Right cardiac atrium (tissue), 5 donors: ENCODE data around the gene MAP4K1. TPM values are rescaled to one million over a fixed set of nuclear protein-coding genes. Genes with fewer than 3 reads are reported as not detected.
"Not testable (repeated sequence)": the region's sequence is repeated elsewhere in the genome, so short reads cannot be mapped to it uniquely, and the experiment has no call there.

Experiments
- ATAC-seq, 2 donors: fragments of 200-7000 bp; cut with Tn5 transposase; one replicate each; pipeline versions ENCODE4 v1.8.0 to v1.9.1; 2020; ENCODE audit warnings: moderate library complexity in 2 of 2, mild to moderate bottlenecking in 1 of 2
- DNase-seq, 3 donors: peaks; one replicate each; pipeline ENCODE4 v3.0.0-alpha.2; 2020
- H3K27ac ChIP-seq: one replicate; pipeline ENCODE4 v1.5.1; 2013; ENCODE audit warnings: mild to moderate bottlenecking, low read length, control low read depth, moderate library complexity
- H3K27me3 ChIP-seq: one replicate; pipeline ENCODE4 v1.6.1; 2013; ENCODE audit not compliant: control insufficient read depth, insufficient read depth
- H3K4me1 ChIP-seq: one replicate; pipeline ENCODE4 v1.6.1; 2013; ENCODE audit warnings: low read length; ENCODE audit not compliant: control insufficient read depth, insufficient read depth
- H3K4me3 ChIP-seq: one replicate; pipeline ENCODE4 v1.5.1; 2013; ENCODE audit warnings: low read length, control low read depth
- H3K9me3 ChIP-seq: one replicate; pipeline ENCODE4 v1.6.1; 2013; ENCODE audit warnings: low read length; ENCODE audit not compliant: control insufficient read depth
- WGBS: extraction: QIAGEN DNeasy Blood & Tissue Kit; methylation state at CpG from one replicate; pipeline ENCODE4 v1.1.7; 2013; 5-methylcytosine and 5-hydroxymethylcytosine counted together
- intact Hi-C, 4 donors: fragments of 100-400 bp; cut with DNase I; formaldehyde crosslinking; loops; one replicate each; pipeline versions ENCODE4 v1.11.0 to v1.14.0; 2022 to 2023
- polyA plus RNA-seq: library from polyadenylated mRNA; stranded (reverse); fragments of 200-250 nt; gene quantifications from one replicate; pipeline ENCODE4 v1.2.3, GENCODE V29; 2013
- total RNA-seq, 4 donors: library from RNA; stranded (reverse); fragmentation: NEBNext Ultra II Directional; extraction: Animal tissue kit (Norgen Biotek cat#: 25700); gene quantifications; one replicate each; pipeline ENCODE4 v1.2.1, GENCODE V29; 2021
- donor health status: healthy with polysubstance abuse.
- donor health status: DM: no; HTN: yes; CAD: no.
- donor health status: DM: no; HTN: no; CAD: no.
- donor health status: DM: no; HTN: yes; CAD: no; lungs with severe emphysema.
- donor health status: DM: yes; HTN: yes; CAD: no.

MAP4K1 gene
- total and polyA plus RNA-seq, 5 donors: 0.88 to 4.4 (median 2.1) TPM

GRCh38 chr19:38619361-38620174 is 1.8 kb upstream of the MAP4K1 start:
- H3K4me3 ChIP-seq: peak overlapping the region; percentile 86
- DNase-seq (no peak), ATAC-seq (peak in 1 of 2 donors; percentile 25)
- H3K27me3 ChIP-seq: no peaks in the 10 kb centered on the region
- no peaks in the 10 kb centered on the region for H3K9me3 ChIP-seq
- H3K4me1 ChIP-seq: peaks cover 9% of the 10 kb centered on the region
- intact Hi-C loops: loop anchor here in 3 of 4 donors (10.0 kb wide), 2 partner anchors 215 to 305 kb away; partner anchors contain the start of gene FAM98C (in 2 of the 3)
- H3K27ac ChIP-seq: peak overlapping the region; percentile 92
- 16% methylated on average over 21 of the region's 21 CpGs for WGBS

GRCh38 chr19:38618590-38619360 is 1.0 kb upstream of the MAP4K1 start, which contains the start of gene EIF3K:
TSS of gene EIF3K (plus strand) at chr19:38619188. CDS start at chr19:38619269, 81 bp downstream.
- intact Hi-C loops: no loop called here

GRCh38 chr19:38617283-38617763 is 430 bp downstream of the MAP4K1 start:
- Histone ChIP-seq H3K27me3 (no peaks in the 10 kb centered on the region), H3K4me3 (no peak overlapping the region), H3K4me1 (peaks cover 9% of the 10 kb centered on the region), H3K9me3 (no peaks in the 10 kb centered on the region), H3K27ac (no peak overlapping the region)
- intact Hi-C loops: no loop called here
- DNase-seq (no peak), ATAC-seq (no peak)
- WGBS: 58% methylated on average over 9 of the region's 9 CpGs

More at GRCh38 chr19:38618590-38619360, 1.0 kb upstream of the MAP4K1 start, which contains the start of gene EIF3K:
- H3K27ac ChIP-seq: peak within 1 kb of the TSS; percentile 92
- H3K9me3 ChIP-seq: no peaks in the 10 kb centered on the region
- WGBS: under 1% methylated on average over 64 of the region's 64 CpGs
- DNase-seq: peak; percentile 99 to 100 (median 100)
- H3K4me3 ChIP-seq: peak within 1 kb of the TSS; percentile 86
- peak; percentile 95 for ATAC-seq
- peaks cover 9% of the 10 kb centered on the region for H3K4me1 ChIP-seq
- H3K27me3 ChIP-seq: no peaks in the 10 kb centered on the region

- no peaks in the 10 kb centered on the region for H3K27me3 ChIP-seq
- H3K4me3 ChIP-seq: no peak overlapping the region
- no peak overlapping the region for H3K27ac ChIP-seq
- no peaks in the 10 kb centered on the region for H3K9me3 ChIP-seq
- H3K4me1 ChIP-seq: peaks cover 9% of the 10 kb centered on the region
- WGBS: 89% methylated on average over 6 of the region's 6 CpGs
- no peak for ATAC-seq
- no peak for DNase-seq
- intact Hi-C loops: no loop called here
Observed at GRCh38 chr19:38616265-38616664, 1.5 kb downstream of the MAP4K1 start.

- DNase-seq: no peak
- H3K27me3 ChIP-seq: no peaks in the 10 kb centered on the region
- no peaks in the 10 kb centered on the region for H3K9me3 ChIP-seq
- H3K4me3 ChIP-seq: no peak overlapping the region
- no peak overlapping the region for H3K27ac ChIP-seq
- intact Hi-C loops: no loop called here
- peaks cover 8% of the 10 kb centered on the region for H3K4me1 ChIP-seq
- no peak for ATAC-seq
- 67% methylated on average over 7 of the region's 7 CpGs for WGBS
Observed at GRCh38 chr19:38615007-38615581, 2.7 kb downstream of the MAP4K1 start.

GRCh38 chr19:38614289-38614688 is 3.5 kb downstream of the MAP4K1 start:
- 61% methylated on average over 3 of the region's 3 CpGs for WGBS
- ATAC-seq: no peak
- Histone ChIP-seq H3K4me3 (no peak overlapping the region), H3K9me3 (no peaks in the 10 kb centered on the region), H3K4me1 (peaks cover 3% of the 10 kb centered on the region), H3K27me3 (no peaks in the 10 kb centered on the region), H3K27ac (no peak overlapping the region)
- intact Hi-C loops: no loop called here
- no peak for DNase-seq

GRCh38 chr19:38606131-38606530 is 11.6 kb downstream of the MAP4K1 start:
- intact Hi-C loops: no loop called here

GRCh38 chr19:38602856-38603255 is 14.9 kb downstream of the MAP4K1 start:
- ATAC-seq, H3K4me1 ChIP-seq: not testable (repeated sequence)

More at GRCh38 chr19:38606131-38606530, 11.6 kb downstream of the MAP4K1 start:
- Histone ChIP-seq H3K27me3 (no peaks in the 10 kb centered on the region), H3K4me1 (no peaks in the 10 kb centered on the region), H3K27ac (no peak overlapping the region), H3K9me3 (no peaks in the 10 kb centered on the region), H3K4me3 (no peak overlapping the region)
- ATAC-seq: no peak
- no peak for DNase-seq
- 83% methylated on average over 6 of the region's 6 CpGs for WGBS

GRCh38 chr19:38599722-38600121 is 18.0 kb downstream of the MAP4K1 start:
- no peak for DNase-seq
- no peak overlapping the region for H3K4me3 ChIP-seq
- WGBS: 90% methylated on average over 11 of the region's 11 CpGs
- H3K4me1 ChIP-seq: no peaks in the 10 kb centered on the region
- no peaks in the 10 kb centered on the region for H3K27me3 ChIP-seq
- no peak overlapping the region for H3K27ac ChIP-seq
- H3K9me3 ChIP-seq: no peaks in the 10 kb centered on the region
- ATAC-seq: no peak
- intact Hi-C loops: no loop called here

More at GRCh38 chr19:38602856-38603255, 14.9 kb downstream of the MAP4K1 start:
- H3K9me3 ChIP-seq, H3K27ac ChIP-seq, DNase-seq, intact Hi-C loops, H3K4me3 ChIP-seq, H3K27me3 ChIP-seq: not testable (repeated sequence)
- 96% methylated on average over 5 of the region's 5 CpGs for WGBS

- intact Hi-C loops: no loop called here
- 84% methylated on average over 11 of the region's 11 CpGs for WGBS
- H3K9me3 ChIP-seq: no peaks in the 10 kb centered on the region
- DNase-seq (no peak), ATAC-seq (peak in 1 of 2 donors; percentile 10)
- H3K27ac ChIP-seq: no peak overlapping the region
- no peak overlapping the region for H3K4me3 ChIP-seq
- no peaks in the 10 kb centered on the region for H3K27me3 ChIP-seq
- no peaks in the 10 kb centered on the region for H3K4me1 ChIP-seq
Observed at GRCh38 chr19:38597075-38597474, 20.7 kb downstream of the MAP4K1 start.
